Keratinocyte (primary cell): ENCODE data around the gene MXI1.

Experiments used
- CTCF ChIP-seq, 3 experiments: IDR thresholded peaks in 1 of 3; conservative IDR thresholded peaks in 1 of 3; optimal IDR thresholded peaks in 1 of 3; 2 replicates in 2 of 3; 3 replicates in 1 of 3; pipeline versions ENCODE3 to v1.5.1; 2011; ENCODE audit warnings: low read length in 3 of 3, mild to moderate bottlenecking in 3 of 3, moderate library complexity in 2 of 3, control low read depth in 1 of 3, inconsistent platforms in 1 of 3; ENCODE audit not compliant: insufficient read depth in 2 of 3; ENCODE audit errors: extremely low read depth in 1 of 3
- EZH2 ChIP-seq: IDR thresholded peaks from one replicate; pipeline ENCODE4 v1.6.1; 2012; ENCODE audit warnings: inconsistent platforms, mild to moderate bottlenecking, low read length, moderate library complexity

- TF ChIP-seq CTCF (optimal IDR thresholded peaks at IDR 0.05 in 1 of 3, IDR thresholded peaks at IDR 0.05 in 1 of 3, conservative IDR thresholded peaks at IDR 0.05 in 1 of 3; ENCODE audit: extremely low read depth in 1 of 3, insufficient read depth in 2 of 3, low read length in 3 of 3): no peak
- no peak for TF ChIP-seq EZH2
Observed at GRCh38 chr10:110268971-110269370, 61.6 kb downstream of the MXI1 start.
